Prostate gland (tissue), 2 donors: ENCODE data around the gene UBE2E2. TPM values are rescaled to one million over a fixed set of nuclear protein-coding genes. Genes with fewer than 3 reads are reported as not detected.

Source experiments
- DNase-seq: peaks from one replicate; pipeline ENCODE4 v3.0.0-alpha.2; 2019; ENCODE audit warnings: low spot score
- H3K27ac ChIP-seq, 2 donors: fragments of 200-600 bp; sonication (generic); 2 replicates each; pipeline ENCODE4 v1.5.1; 2017 to 2019
- H3K27me3 ChIP-seq: fragments of 200-600 bp; sonication (generic); replicated peaks from 2 replicates; pipeline ENCODE4 v1.5.1; 2019; ENCODE audit not compliant: insufficient read depth
- H3K36me3 ChIP-seq, 2 donors: fragments of 200-600 bp; sonication (generic); 1 replicate in 1 of 2; 2 replicates in 1 of 2; pipeline versions ENCODE4 v1.5.1 to v1.8.1; 2017 to 2019
- H3K4me1 ChIP-seq: fragments of 200-600 bp; sonication (generic); replicated peaks from 2 replicates; pipeline ENCODE4 v1.5.1; 2019
- H3K4me3 ChIP-seq, 2 donors: fragments of 200-600 bp; sonication (generic); 2 replicates each; pipeline ENCODE4 v1.5.1; 2017 to 2019
- H3K9me3 ChIP-seq: fragments of 200-600 bp; sonication (generic); 2 replicates; pipeline ENCODE4 v1.5.1; 2017
- CTCF ChIP-seq, 4 experiments: fragments of 200-600 bp in 2 of 4; fragments of 450-650 bp in 2 of 4; sonication (generic) in 2 of 4; IDR thresholded peaks; 1 replicate in 3 of 4; 2 replicates in 1 of 4; pipeline ENCODE4 v1.5.1; 2016 to 2019; ENCODE audit warnings: antibody characterized with exemption in 4 of 4, mild to moderate bottlenecking in 2 of 4, moderate library complexity in 2 of 4
- POLR2A ChIP-seq: fragments of 450-650 bp; IDR thresholded peaks from one replicate; pipeline ENCODE4 v1.6.1; 2016; ENCODE audit warnings: antibody characterized with exemption, mild to moderate bottlenecking
- POLR2AphosphoS5 ChIP-seq: sonication (generic); formaldehyde crosslinking; IDR thresholded peaks from one replicate; pipeline ENCODE4 v1.6.1; 2017; ENCODE audit warnings: antibody characterized with exemption
- WGBS: methylation state at CpG from one replicate; pipeline ENCODE4 v1.1.5; 2018; 5-methylcytosine and 5-hydroxymethylcytosine counted together
- intact Hi-C: fragments of 100-400 bp; cut with DNase I; formaldehyde crosslinking; loops from one replicate; pipeline ENCODE4 v1.14.2; 2022
- total RNA-seq, 2 donors: library from RNA; depleted of rRNA; stranded (reverse); fragments of >200 nt; gene quantifications; one replicate each; pipeline ENCODE4 v1.1.0, GENCODE V29; 2016

The UBE2E2 gene
- total RNA-seq, 2 donors from 2014 or later: 25.9 to 48.7 TPM

- H3K27me3 ChIP-seq: no peaks in the 10 kb centered on the region
- no peak for DNase-seq
- H3K4me1 ChIP-seq: no peaks in the 10 kb centered on the region
- H3K4me3 ChIP-seq: no peak overlapping the region
- H3K27ac ChIP-seq: no peak overlapping the region
- intact Hi-C loops: no loop called here
- WGBS: 66% methylated on average over 2 of the region's 2 CpGs
- TF ChIP-seq POLR2AphosphoS5: no peak
- TF ChIP-seq CTCF (IDR thresholded peaks at IDR 0.05): no peak
- TF ChIP-seq POLR2A: no peak
- no peaks in the 10 kb centered on the region for H3K36me3 ChIP-seq
- H3K9me3 ChIP-seq: no peaks in the 10 kb centered on the region
These were observed 16.4 kb downstream of the UBE2E2 start for GRCh38 chr3:23219552-23219951.

GRCh38 chr3:23221136-23221535 lies 18.0 kb downstream of the UBE2E2 start:
- intact Hi-C loops: no loop called here
- no peaks in the 10 kb centered on the region for H3K36me3 ChIP-seq
- no peaks in the 10 kb centered on the region for H3K9me3 ChIP-seq
- H3K4me1 ChIP-seq: no peaks in the 10 kb centered on the region
- 90% methylated on average over 3 of the region's 3 CpGs for WGBS
- H3K27ac ChIP-seq: no peak overlapping the region
- H3K27me3 ChIP-seq: no peaks in the 10 kb centered on the region
- no peak for DNase-seq
- no peak overlapping the region for H3K4me3 ChIP-seq
- TF ChIP-seq CTCF (IDR thresholded peaks at IDR 0.05): no peak
- no peak for TF ChIP-seq POLR2AphosphoS5
- no peak for TF ChIP-seq POLR2A

- DNase-seq: no peak
- TF ChIP-seq POLR2AphosphoS5 (no peak), CTCF (IDR thresholded peaks at IDR 0.05) (no peak), POLR2A (no peak)
- no peaks in the 10 kb centered on the region for H3K27me3 ChIP-seq
- H3K9me3 ChIP-seq: no peaks in the 10 kb centered on the region
- no peak overlapping the region for H3K4me3 ChIP-seq
- intact Hi-C loops: no loop called here
- H3K27ac ChIP-seq: no peak overlapping the region
- 73% methylated on average over 3 of the region's 3 CpGs for WGBS
- no peaks in the 10 kb centered on the region for H3K4me1 ChIP-seq
- no peaks in the 10 kb centered on the region for H3K36me3 ChIP-seq
These were observed 28.9 kb downstream of the UBE2E2 start for GRCh38 chr3:23232016-23232415.

GRCh38 chr3:23232854-23233253 lies 29.7 kb downstream of the UBE2E2 start:
- DNase-seq: no peak
- intact Hi-C loops: no loop called here
- no peak overlapping the region for H3K27ac ChIP-seq
- no peaks in the 10 kb centered on the region for H3K27me3 ChIP-seq
- H3K4me3 ChIP-seq: no peak overlapping the region
- H3K4me1 ChIP-seq: no peaks in the 10 kb centered on the region
- 82% methylated on average over 1 of the region's 1 CpG for whole genome bisulfite sequencing
- H3K36me3 ChIP-seq: no peaks in the 10 kb centered on the region
- no peak for TF ChIP-seq POLR2A
- no peaks in the 10 kb centered on the region for H3K9me3 ChIP-seq

- no peak for DNase-seq
- no peak overlapping the region for H3K4me3 ChIP-seq
- H3K27me3 ChIP-seq: no peaks in the 10 kb centered on the region
- no peaks in the 10 kb centered on the region for H3K9me3 ChIP-seq
- TF ChIP-seq POLR2AphosphoS5 (no peak), CTCF (IDR thresholded peaks at IDR 0.05) (no peak), POLR2A (no peak)
- H3K4me1 ChIP-seq: no peaks in the 10 kb centered on the region
- H3K27ac ChIP-seq: no peak overlapping the region
- intact Hi-C loops: no loop called here
- WGBS: 76% methylated on average over 1 of the region's 1 CpG
- no peaks in the 10 kb centered on the region for H3K36me3 ChIP-seq
These were observed 32.1 kb downstream of the UBE2E2 start for GRCh38 chr3:23235264-23235663.
